GM18505 (cell line): ENCODE results near the gene DUSP16.

ENCODE experiments used
- ATAC-seq: cut with Tn5 transposase; IDR thresholded peaks from one replicate; pipeline ENCODE4 v1.9.1; 2021; ENCODE audit not compliant: unreplicated experiment
- POLR2A ChIP-seq: IDR thresholded peaks from 4 replicates; pipeline ENCODE4 v1.6.1; 2011; ENCODE audit warnings: borderline replicate concordance; ENCODE audit not compliant: insufficient read depth, insufficient read length; ENCODE audit errors: extremely low read depth

DUSP16 gene

DNA sequence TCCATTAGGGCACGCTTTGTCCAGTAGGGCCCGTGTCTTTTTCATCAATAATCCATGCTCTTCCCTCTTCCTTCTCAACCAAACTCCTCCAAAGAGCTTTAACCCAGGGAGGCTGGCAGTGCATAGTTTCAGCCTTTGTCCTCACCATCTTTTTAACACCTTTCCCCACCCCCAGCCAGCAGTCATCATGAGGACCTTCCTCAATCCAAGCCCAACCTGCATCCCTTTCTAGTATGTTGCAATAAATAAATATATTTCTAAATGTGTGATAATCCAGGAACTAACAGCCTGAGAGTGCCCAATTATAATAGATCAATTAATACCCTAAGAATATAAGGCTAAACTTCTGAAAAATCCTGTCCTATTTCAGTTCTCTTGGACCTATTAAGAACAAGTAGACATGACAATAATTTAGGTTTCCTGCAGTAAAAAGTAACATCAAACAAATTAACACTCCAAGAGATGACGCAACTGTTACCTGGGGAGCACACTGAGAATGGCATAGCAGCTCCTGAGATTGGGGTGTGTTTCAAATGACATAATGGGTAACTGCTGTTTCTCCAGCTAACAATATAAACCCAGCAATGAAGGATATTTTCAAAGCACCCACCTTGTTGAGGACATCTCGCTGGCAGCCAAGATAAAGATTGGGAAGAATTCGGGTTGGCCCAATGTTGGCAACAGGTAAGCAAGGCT lies 62.6 kb downstream of the DUSP16 start:
- no peak for ATAC-seq
- TF ChIP-seq POLR2A: no peak

DNA sequence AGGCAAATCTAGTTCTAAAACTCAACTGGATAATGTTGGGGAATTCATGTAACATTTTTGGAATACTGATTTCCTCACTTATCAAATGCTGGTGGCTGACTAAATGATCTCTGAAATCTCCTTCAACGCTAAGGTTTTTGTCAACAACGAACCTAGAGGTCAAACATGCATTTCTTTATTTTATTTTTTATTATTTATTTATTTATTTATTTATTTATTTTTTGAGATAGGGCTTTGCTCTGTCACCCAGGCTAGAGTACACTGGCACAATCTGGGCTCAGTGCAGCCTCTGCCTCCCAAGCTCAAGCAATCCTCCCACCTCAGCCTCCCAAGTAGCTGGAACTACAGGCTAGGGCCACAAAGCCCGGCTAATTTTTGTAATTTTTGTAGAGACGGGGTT lies 64.5 kb downstream of the DUSP16 start:
- ATAC-seq: no peak
- TF ChIP-seq POLR2A: no peak

DNA sequence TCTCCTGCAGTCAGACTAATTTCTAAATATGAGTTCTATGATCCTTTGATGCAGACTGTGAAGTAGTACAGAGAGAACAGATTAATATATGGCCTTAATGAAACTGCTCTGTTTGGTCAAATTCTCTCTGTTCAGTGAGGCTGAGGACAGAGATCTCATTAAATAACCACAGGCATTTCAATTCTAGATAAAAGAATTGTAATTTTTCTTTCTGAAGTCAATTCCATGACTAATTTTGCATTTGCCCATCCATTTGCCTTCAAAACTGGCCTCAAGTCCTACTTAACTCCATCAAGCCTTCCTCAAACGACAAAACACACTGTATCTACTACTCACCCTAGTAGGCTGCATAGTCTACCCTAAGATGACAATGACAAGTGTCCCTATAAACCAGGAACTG lies 67.1 kb downstream of the DUSP16 start:
- ATAC-seq: no peak
- TF ChIP-seq POLR2A: no peak

DNA sequence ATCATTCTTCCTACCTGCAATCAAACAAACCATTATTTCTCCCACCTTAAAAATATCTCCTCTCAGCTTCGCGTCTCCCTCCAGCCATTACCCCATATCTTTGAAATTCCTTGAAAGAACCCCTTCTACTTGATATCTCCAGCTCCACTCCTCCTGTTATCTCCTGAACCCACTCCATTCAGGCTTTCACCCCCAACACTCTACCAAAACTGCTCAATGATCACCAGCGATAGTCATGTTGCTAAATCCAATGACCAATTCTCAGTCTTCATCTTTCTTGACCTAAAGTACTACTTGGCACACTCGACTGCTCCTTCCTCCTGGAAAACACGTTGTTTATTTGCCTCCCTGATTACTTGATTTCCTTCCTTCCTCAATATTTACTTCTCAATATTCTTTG lies 70.1 kb downstream of the DUSP16 start:
- ATAC-seq: no peak

DNA sequence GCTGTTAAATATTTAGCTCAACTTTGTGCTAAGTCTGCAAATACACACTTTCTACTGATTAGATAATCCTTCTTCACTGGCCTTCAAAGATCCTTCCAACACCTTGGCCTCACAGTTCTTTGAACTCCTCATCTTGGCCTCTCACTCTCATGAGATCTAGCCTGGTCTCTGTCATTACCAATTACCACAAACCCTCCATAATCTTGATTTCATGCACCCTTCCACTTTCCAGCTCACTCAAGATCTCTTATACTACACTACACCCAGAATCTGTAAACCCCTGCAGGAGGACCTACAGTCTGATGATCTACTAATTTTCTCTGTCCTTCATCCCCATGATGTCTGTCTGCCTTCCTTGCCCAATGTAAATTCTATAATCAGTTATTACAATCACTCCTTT lies 71.1 kb downstream of the DUSP16 start:
- TF ChIP-seq POLR2A: no peak

More for the DNA sequence above, 70.1 kb downstream of the DUSP16 start:
- no peak for TF ChIP-seq POLR2A

DNA sequence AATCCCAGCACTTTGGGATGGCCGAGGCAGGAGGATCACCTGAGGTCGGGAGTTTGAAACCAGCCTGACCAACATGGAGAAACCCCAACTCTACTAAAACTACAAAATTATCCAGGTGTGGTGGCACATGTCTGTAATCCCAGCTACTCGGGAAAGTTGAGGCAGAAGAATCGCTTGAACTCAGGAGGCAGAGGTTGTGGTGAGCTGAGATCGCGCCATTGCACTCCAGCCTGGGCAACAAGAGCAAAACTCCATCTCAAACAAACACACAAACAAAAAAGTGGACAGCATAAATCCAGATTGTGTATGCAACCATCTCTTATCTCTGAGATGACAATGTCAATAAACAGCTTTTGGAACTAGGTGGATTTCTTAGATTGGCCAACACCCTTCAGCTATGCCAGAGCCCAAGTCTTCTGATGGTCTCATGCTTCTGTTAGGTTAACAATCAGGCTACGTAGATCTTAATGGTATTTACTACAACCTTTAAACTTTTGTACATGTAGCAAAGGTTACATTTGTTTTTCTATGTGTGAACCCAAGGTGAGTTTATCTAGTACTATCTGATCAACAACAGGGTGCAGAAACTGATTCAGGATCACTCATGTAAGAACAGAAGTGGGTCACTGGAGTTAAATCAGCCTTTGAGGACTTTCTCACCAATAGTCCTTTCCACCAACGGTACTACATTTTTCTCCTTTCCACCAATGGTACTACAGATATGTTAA lies 73.7 kb downstream of the DUSP16 start:
- no peak for ATAC-seq

More for the DNA sequence above, 71.1 kb downstream of the DUSP16 start:
- no peak for ATAC-seq

GRCh38 chr12:12488296-12488695 lies 74.4 kb downstream of the DUSP16 start:
- no peak for ATAC-seq
- no peak for TF ChIP-seq POLR2A

More for the DNA sequence above, 73.7 kb downstream of the DUSP16 start:
- no peak for TF ChIP-seq POLR2A

DNA sequence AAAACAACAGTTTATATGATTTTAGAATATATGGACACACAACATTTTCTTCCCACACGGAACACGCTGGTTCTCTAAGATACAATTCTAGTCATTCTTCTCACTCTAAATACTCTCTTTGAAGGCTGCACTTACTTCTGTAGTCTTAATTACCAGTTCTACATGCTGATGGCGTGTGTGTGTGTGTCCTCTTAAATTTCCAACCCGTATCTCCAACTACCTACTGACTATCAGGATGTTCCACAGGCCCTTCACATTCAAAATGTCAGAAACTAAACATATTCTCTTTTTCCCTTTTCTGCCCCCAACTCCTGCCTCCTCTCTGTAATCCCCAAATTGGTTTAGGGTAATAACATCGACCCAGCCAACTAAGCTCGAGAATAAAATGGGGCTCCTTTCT lies 75.2 kb downstream of the DUSP16 start:
- no peak for ATAC-seq
- TF ChIP-seq POLR2A: no peak

GRCh38 chr12:12486661-12487240 lies 75.9 kb downstream of the DUSP16 start:
- TF ChIP-seq POLR2A: no peak
- ATAC-seq: peak; percentile 48

DNA sequence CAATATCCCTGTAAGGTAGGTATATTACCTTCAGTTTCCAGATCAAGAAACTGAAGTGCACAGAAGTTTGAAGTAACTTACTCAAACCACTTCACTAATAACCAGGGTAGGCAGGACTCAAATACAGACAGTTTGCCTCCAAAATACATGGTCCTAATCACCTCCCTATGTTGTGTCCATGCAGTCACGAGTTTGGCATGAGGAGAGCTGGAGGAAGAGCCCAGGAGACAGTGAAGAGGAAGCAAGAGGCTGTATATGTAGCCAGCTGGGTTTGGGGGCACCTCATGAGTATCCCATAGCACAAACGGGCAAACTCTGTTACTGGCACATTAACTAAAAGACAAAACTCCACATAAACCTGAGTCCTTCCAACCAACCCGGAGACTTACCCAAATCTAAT lies 79.2 kb downstream of the DUSP16 start:
- ATAC-seq: no peak
- no peak for TF ChIP-seq POLR2A

DNA sequence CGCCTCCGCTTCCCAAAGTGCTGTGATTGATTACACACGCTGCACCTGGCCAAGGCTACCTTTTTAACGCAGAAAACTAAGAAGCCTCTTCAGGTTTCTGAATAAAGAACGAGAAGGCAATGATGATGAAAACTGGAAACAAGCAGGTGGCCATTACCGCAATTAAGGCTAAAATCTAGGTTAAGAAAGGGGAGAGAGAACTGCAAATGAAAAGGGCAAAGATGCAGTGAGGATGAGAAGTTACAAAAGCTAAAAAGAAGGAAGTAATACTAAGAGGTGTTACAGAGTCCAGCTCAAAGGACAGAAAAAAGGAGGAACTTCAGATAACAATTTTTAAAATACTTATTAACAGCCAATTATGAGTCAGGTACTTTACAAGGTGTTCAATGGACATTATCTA lies 79.7 kb downstream of the DUSP16 start:
- no peak for TF ChIP-seq POLR2A
- no peak for ATAC-seq

- TF ChIP-seq POLR2A: no peak
These were observed 80.4 kb downstream of the DUSP16 start for GRCh38 chr12:12482150-12482761.

GRCh38 chr12:12481631-12482030 lies 81.0 kb downstream of the DUSP16 start:
- no peak for TF ChIP-seq POLR2A
- ATAC-seq: no peak

More at GRCh38 chr12:12482150-12482761, 80.4 kb downstream of the DUSP16 start:
- no peak for ATAC-seq
